Type B pancreatic cell (in vitro differentiated cells): ENCODE measurements around the gene RIPOR2. TPM values are rescaled to one million over a fixed set of nuclear protein-coding genes. Genes with fewer than 3 reads are reported as not detected.

ENCODE experiments used
- DNase-seq: peaks from one replicate; pipeline ENCODE4 v3.0.0; 2021; ENCODE audit warnings: mixed read lengths; ENCODE audit not compliant: unreplicated experiment; ENCODE audit errors: extremely low spot score
- H3K27ac Mint-ChIP-seq: 2 replicates; pipeline ENCODE4 v1.8.0; 2021; ENCODE audit warnings: mild to moderate bottlenecking, mixed read lengths
- H3K27me3 Mint-ChIP-seq: 2 replicates; pipeline ENCODE4 v1.8.0; 2021; ENCODE audit warnings: mixed read lengths
- H3K36me3 Mint-ChIP-seq: 2 replicates; pipeline ENCODE4 v1.8.0; 2021; ENCODE audit warnings: mixed read lengths
- H3K4me1 Mint-ChIP-seq: one replicate; pipeline ENCODE4 v1.8.0; 2021; ENCODE audit warnings: mixed read lengths; ENCODE audit not compliant: unreplicated experiment
- H3K4me3 Mint-ChIP-seq: 2 replicates; pipeline ENCODE4 v1.8.0; 2021; ENCODE audit warnings: mild to moderate bottlenecking, mixed read lengths
- H3K9me3 Mint-ChIP-seq: 2 replicates; pipeline ENCODE4 v1.8.0; 2021; ENCODE audit warnings: mixed read lengths
- long read RNA-seq: library from polyadenylated mRNA; unstranded; transcript quantifications from one replicate; pipeline ENCODE4 v2.0.0, GENCODE V29; 2020
- total RNA-seq: library from RNA; stranded (reverse); gene quantifications from 2 replicates; pipeline ENCODE4 v1.2.1, GENCODE V29; 2021; ENCODE audit warnings: low replicate concordance
- TF ChIP-seq, protein P1 (sequence below): fragments of 200-600 bp; sonication (generic); conservative IDR thresholded peaks from 2 replicates; pipeline ENCODE4 v1.5.0; 2021; ENCODE audit warnings: antibody characterized with exemption, mild to moderate bottlenecking

RIPOR2 gene, protein sequence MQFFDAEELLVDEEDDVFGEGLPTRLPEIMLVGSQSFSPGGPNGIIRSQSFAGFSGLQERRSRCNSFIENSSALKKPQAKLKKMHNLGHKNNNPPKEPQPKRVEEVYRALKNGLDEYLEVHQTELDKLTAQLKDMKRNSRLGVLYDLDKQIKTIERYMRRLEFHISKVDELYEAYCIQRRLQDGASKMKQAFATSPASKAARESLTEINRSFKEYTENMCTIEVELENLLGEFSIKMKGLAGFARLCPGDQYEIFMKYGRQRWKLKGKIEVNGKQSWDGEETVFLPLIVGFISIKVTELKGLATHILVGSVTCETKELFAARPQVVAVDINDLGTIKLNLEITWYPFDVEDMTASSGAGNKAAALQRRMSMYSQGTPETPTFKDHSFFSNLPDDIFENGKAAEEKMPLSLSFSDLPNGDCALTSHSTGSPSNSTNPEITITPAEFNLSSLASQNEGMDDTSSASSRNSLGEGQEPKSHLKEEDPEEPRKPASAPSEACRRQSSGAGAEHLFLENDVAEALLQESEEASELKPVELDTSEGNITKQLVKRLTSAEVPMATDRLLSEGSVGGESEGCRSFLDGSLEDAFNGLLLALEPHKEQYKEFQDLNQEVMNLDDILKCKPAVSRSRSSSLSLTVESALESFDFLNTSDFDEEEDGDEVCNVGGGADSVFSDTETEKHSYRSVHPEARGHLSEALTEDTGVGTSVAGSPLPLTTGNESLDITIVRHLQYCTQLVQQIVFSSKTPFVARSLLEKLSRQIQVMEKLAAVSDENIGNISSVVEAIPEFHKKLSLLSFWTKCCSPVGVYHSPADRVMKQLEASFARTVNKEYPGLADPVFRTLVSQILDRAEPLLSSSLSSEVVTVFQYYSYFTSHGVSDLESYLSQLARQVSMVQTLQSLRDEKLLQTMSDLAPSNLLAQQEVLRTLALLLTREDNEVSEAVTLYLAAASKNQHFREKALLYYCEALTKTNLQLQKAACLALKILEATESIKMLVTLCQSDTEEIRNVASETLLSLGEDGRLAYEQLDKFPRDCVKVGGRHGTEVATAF
- total RNA-seq: 2.1 and 4.2 TPM in 2 replicates
- long read RNA-seq, partial matches to known transcripts: 1 of 2 reads
- long read RNA-seq, other reads (novel, unspliced or antisense): 1 of 2 reads

DNA sequence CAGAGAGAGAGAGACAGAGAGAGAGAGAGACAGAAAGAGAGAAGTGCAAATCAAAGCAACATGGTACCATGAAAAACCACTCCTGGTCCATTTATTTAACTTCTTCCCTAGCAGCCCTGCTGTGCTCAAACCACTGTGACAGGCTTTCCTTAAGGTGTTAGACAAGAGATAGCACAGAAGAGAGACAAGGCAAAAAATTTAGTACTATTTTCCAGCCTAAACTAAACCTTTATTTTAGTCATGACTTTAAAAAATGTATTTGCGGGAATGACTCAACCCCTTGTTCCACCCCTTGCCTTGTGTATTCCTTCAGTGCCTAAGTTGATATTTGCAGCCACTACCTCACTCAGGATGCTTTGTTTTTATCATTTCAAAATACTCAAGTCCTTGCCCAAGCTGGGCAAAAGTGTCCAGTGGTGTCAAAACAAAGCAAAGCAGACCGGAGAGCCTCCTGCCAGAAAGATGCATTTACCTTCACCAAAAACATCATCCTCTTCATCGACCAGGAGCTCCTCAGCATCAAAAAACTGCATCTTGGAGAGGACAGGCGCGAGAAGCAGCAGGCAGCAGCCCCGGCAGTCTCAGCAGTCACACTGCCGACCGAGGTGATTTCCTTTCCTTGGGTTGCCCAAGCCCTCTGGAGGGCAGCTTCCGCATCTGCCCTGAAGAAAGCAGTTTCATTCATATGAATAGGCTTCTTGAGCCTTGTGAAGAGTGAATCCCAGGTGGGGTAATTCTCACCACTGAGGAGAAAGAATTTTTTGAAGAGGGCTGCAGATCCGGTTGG is at the start of gene RIPOR2:
RIPOR2 (minus strand) TSS at position 595 of the 787 bp plus-strand sequence; CDS start at position 533, 62 bp downstream.
- H3K4me3 Mint-ChIP-seq: no peak within 1 kb of the TSS
- peaks cover 29% of the 10 kb centered on the region for H3K4me1 Mint-ChIP-seq
- no peaks in the 10 kb centered on the region for H3K36me3 Mint-ChIP-seq
- no peak for DNase-seq
- TF ChIP-seq, protein P1, sequence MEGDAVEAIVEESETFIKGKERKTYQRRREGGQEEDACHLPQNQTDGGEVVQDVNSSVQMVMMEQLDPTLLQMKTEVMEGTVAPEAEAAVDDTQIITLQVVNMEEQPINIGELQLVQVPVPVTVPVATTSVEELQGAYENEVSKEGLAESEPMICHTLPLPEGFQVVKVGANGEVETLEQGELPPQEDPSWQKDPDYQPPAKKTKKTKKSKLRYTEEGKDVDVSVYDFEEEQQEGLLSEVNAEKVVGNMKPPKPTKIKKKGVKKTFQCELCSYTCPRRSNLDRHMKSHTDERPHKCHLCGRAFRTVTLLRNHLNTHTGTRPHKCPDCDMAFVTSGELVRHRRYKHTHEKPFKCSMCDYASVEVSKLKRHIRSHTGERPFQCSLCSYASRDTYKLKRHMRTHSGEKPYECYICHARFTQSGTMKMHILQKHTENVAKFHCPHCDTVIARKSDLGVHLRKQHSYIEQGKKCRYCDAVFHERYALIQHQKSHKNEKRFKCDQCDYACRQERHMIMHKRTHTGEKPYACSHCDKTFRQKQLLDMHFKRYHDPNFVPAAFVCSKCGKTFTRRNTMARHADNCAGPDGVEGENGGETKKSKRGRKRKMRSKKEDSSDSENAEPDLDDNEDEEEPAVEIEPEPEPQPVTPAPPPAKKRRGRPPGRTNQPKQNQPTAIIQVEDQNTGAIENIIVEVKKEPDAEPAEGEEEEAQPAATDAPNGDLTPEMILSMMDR: peak; percentile 47
- H3K27ac Mint-ChIP-seq: no peak within 1 kb of the TSS
- peaks cover 9% of the 10 kb centered on the region for H3K27me3 Mint-ChIP-seq
- no peaks in the 10 kb centered on the region for H3K9me3 Mint-ChIP-seq

DNA sequence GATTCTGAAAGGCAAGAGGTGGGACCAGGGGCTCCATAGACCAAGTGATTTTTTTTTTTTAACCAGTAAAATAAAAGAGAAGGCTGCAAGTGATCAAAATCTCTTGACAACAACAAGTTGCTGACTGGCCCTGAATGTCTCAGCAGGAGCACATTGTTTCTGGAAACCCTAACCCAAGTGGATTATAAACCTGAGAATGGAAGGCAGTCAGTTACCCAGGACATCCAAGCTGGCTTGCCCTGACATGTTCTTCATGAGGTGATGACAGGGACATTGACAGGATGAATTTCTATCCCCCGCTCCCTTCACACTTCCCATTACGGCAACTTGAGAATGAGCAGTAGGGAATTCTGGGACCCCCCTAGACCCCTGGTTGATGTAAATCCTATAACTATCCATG is 49.6 kb upstream of the RIPOR2 start:
- TF ChIP-seq, protein P1: no peak
- DNase-seq: no peak
- H3K9me3 Mint-ChIP-seq: peaks cover 12% of the 10 kb centered on the region
- no peak overlapping the region for H3K27ac Mint-ChIP-seq
- H3K4me1 Mint-ChIP-seq: peaks cover 30% of the 10 kb centered on the region
- no peak overlapping the region for H3K4me3 Mint-ChIP-seq
- no peaks in the 10 kb centered on the region for H3K36me3 Mint-ChIP-seq
- H3K27me3 Mint-ChIP-seq: no peaks in the 10 kb centered on the region

DNA sequence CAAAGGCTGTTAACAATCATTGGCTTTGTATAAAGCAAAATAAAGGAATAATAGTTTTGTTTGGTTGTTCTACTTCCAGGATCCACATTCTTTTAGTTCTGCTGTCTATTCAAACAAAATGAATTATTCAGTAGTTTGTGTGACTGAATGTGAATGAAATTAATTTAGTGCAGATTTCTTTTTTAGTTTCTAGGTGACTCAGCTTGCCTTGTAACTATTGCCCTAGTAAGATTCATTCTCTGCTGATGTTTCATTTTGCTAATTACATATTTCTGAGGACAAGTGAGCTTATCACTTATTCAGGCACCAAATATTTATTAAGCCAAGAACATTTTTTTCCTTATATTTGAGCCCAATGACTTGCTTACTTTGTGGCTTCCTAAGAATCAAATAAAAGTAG is 46.5 kb upstream of the RIPOR2 start:
- TF ChIP-seq, protein P1: no peak
- no peak for DNase-seq
- H3K9me3 Mint-ChIP-seq: peaks cover 5% of the 10 kb centered on the region
- no peak overlapping the region for H3K4me3 Mint-ChIP-seq
- peak overlapping the region; percentile 43 for H3K27ac Mint-ChIP-seq
- no peaks in the 10 kb centered on the region for H3K27me3 Mint-ChIP-seq
- H3K36me3 Mint-ChIP-seq: no peaks in the 10 kb centered on the region
- peaks cover 31% of the 10 kb centered on the region for H3K4me1 Mint-ChIP-seq

DNA sequence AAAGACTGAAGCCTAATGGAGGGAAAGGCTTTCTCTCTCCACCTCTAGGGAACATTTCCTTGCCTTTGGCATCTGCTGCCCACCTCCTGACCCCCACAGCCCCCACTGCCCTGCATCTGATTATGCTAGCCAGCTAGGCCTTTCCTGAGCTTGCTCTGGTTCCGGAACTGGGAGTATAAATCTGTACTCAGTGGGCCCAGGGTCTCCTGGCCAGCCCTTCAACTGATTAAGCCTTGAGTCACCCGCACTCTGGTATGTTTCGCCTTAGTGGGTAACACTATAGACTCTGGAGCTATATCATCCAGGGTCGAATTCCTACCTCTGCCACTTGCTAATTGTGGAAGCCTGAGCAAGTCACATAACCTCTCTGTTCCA is 45.6 kb upstream of the RIPOR2 start:
- H3K4me3 Mint-ChIP-seq: peak overlapping the region; percentile 34
- H3K27ac Mint-ChIP-seq: peak overlapping the region; percentile 88
- H3K4me1 Mint-ChIP-seq: peaks cover 27% of the 10 kb centered on the region
- H3K9me3 Mint-ChIP-seq: no peaks in the 10 kb centered on the region
- H3K27me3 Mint-ChIP-seq: no peaks in the 10 kb centered on the region
- TF ChIP-seq, protein P1: no peak
- H3K36me3 Mint-ChIP-seq: no peaks in the 10 kb centered on the region
- DNase-seq: no peak
